IPS-11a (cell line): Measurements from ENCODE around the gene METAP1D.
A peak's percentile ranks its signal among the peaks of the same experiment; 100 is the strongest.

Experiments used
- H3K4me3 ChIP-seq: one replicate; pipeline ENCODE4 v1.5.1; 2013; ENCODE audit warnings: low read depth, low read length, control low read depth

METAP1D gene

DNA sequence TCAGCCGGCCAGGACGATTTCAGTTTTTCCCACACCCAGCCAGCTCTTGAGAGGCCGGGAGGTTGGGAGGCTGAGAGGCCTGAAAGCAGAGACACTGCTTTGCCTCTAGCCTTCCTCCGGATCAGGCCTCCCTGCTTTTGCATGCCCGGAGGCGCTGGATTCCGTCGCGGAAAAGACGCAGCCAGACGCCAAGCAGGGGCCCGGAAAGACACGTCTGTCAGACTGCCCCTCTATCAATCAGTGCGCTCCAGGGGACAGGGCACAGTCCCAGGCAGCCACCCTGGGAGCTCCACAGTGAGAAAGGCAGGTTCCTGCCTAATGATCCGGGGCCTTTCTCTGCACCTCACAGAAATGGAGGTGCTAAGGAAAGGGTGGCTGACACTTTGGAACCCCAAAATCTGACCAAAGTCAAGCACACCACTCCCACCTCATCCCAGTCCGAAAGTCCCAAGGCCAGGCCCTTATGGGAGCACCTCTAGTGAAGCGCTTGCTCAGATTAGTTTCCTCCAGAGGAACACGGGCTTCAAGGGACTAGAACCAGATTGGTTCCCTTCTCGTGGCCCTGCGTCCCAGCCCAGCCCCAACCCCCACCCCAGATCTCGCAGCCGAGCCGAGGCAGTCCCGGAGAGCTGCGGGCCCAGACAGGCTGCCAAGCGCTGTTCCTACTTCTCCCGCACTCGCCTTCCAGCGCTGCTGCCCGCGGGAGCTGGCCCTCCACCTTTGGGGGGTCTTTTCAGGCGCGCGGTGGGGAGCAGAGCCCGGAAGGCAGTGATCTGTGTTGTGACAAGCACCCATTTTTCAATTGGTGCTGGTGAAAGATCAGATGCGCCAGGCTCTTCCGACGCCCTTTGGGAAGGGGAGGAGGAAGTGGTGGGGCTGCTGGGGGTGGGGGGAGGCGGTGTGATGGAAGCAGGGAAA is 90.5 kb downstream of the METAP1D start:
- H3K4me3 ChIP-seq = no peak overlapping the region

- H3K4me3 ChIP-seq = no peak overlapping the region
Measured at GRCh38 chr2:172091000-172091641, 91.4 kb downstream of the METAP1D start.

DNA sequence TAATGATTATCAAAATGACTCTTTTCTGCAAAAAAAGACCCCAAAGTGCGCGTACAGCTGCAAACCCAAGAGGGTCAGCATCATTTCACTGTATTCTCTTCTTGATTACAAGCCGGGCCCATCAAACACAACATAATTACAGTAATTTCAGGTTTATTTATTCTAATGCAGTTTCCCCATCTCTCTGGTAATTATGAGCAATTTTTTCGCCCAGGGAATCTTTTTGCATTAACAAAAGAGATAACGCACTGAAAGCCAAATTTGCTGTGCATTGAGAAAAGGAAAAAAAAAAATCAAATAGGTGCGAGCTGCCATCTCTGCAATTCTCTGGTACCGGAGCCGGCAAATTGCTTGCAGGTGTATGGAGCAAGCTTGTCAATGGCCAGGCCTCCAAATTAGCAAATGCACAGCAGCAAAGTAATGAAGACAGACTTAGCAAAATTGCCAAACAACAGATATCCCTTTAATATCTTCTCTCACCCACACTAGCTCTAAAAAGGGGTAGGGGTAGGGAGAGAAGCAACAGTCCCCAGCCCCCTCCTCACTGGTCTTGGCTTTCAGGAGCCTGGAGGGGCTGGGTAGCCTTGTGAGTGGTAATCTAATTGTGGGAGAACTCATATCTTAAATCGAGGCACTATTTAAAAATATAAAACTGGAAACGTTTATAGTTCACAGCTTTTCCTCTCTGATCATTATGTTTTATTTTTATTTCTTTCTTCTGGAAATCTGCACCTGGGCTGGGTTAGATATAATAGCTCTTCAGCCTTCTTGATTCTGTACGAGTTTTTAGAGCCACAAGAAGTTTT is 92.2 kb downstream of the METAP1D start:
- H3K4me3 ChIP-seq = no peak overlapping the region

DNA sequence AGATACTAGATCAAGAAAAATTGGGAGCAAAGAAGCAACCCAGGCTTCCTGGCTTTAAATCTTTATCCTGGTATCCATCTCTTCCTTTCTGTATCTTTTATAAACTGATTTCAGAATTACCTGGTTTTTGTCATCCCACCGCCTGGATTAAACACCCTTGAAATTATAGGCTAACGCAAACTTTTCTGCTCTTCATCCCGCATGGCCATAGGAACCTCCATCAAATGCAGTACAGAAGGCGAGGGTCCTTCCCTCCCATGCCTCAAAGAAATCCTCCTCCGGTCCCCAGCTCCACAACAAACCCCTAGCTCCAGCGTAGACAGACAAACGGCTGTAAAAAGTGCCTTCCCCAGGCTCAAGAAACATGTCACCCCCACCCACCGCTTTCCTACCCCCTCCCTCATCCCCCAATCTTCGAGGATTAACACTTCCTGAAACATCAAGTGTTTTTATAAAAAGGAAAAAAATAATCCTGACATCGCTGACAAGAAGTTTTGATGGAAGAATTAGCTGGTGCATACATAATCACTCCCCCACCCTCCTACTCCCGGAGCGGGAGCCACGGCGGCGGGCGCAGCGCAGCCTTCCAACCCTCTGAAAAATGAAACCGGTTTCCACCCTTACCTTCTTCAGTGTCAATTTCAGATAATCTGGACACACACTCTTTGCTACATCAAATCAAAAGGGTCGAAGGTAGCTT is 93.1 kb downstream of the METAP1D start:
- H3K4me3 ChIP-seq = no peak overlapping the region

DNA sequence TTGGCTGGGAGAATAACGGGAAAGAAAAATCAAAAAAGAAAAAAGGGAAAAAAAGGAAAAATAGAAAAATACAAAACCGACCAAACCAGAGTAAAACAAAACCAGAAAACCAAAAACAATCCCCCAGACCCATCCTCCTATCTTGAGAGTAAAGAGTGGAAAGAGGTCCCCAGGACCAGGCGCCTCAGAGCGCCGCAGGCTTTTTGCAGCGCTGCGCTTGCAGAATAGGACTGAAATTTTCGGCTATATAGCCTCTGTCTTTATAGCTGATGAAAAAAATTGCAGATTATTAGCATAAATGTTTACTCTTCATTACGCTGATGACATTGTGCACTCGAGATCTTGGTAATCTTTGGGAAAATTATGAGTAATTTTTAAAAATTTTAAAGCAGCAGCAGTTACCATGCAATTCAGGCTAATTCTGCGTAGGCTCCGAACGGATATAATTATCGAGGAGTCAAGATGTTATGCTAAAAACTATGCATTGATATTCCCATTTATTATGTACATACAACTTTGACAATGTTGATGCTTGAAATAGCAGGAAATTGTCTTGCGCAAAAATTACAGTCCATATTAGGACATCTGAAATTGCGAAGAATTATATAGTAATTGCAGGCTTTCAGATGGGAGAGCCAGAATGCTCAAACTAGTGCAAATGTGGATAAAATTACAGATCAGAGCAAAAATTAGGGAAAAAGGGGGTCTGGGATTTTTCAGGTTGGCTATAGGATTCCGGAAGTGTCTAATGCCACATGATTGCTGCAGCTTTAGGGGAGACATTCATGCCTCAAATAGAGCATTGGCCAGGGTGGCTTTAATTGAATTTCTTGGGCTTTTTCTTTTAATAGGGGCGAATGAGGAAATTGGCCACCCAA is 93.9 kb downstream of the METAP1D start:
- no peak overlapping the region for H3K4me3 ChIP-seq

GRCh38 chr2:172094294-172095145 is 94.8 kb downstream of the METAP1D start:
- H3K4me3 ChIP-seq = peak overlapping the region; percentile 8

DNA sequence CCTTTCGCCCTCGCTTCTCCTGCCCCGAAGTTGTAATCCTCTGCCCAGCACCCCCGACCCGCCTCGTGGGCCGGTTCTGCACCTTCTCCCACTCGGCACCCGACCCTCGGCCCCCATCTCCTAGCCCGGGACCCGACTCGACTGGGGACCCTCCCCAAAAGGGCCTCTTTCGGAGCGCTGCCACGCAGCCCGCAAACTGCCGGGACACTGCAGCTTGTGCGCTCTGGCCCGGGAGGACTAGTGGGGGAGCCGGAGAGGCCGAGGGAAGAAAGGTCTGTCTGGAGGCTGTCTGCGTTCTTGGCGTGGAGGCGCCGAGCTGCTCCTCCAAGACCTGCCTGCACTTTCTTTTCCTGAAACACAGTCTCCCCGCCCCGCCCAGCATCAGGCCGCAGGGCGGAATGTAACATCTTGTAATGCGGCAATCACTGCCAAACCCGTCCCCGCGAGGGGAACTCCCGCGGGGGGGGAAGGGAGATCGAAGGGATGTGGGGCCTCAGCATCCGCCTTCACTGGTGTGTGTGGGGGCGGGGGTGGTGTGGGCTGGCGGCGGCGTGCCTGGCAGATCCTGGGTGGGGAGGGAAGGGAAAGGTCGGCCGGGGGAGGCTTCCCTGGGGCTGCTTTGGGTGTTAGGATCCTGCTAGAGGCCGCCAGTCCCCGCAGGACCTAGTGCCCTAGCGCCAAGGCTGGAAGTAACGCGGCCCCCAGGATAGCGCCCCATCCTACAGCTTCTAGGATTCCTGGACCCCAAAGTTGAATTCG is 95.6 kb downstream of the METAP1D start:
- H3K4me3 ChIP-seq = peak overlapping the region; percentile 8

DNA sequence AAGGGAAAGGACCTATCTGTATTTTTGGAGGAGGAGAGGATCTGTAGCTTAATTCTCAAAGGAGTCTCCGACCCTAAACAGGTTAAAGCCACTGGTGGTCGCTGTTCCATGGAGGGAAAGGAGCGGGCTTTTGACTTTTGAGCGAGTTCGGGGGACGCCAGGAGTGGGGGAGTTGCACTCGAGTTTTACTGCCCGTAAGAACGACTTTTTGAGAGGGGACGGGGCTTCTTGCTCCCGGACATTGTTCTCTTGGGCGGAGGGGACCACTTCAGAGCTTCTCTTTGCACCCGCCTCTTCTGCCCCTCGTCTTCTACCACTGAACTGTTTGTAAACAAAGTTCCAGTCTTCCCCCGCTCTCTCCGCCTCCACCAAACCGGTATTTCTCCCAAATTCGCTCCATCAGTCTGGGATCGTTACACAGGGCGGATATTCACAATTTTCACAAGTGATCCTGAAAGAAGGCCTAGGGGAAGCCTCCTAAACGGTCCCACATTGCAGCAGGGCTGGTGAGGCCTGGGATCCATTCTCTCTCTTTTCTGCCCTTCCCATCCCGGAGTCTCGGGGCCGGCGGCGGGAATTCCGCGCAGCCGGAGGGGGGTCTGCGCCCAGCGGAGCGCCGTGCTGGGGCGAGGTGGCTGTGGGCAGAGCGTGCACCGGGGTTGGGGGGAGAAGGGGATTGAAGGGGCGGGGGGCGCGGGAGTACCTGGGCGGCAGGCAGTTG is 96.3 kb downstream of the METAP1D start:
- no peak overlapping the region for H3K4me3 ChIP-seq

DNA sequence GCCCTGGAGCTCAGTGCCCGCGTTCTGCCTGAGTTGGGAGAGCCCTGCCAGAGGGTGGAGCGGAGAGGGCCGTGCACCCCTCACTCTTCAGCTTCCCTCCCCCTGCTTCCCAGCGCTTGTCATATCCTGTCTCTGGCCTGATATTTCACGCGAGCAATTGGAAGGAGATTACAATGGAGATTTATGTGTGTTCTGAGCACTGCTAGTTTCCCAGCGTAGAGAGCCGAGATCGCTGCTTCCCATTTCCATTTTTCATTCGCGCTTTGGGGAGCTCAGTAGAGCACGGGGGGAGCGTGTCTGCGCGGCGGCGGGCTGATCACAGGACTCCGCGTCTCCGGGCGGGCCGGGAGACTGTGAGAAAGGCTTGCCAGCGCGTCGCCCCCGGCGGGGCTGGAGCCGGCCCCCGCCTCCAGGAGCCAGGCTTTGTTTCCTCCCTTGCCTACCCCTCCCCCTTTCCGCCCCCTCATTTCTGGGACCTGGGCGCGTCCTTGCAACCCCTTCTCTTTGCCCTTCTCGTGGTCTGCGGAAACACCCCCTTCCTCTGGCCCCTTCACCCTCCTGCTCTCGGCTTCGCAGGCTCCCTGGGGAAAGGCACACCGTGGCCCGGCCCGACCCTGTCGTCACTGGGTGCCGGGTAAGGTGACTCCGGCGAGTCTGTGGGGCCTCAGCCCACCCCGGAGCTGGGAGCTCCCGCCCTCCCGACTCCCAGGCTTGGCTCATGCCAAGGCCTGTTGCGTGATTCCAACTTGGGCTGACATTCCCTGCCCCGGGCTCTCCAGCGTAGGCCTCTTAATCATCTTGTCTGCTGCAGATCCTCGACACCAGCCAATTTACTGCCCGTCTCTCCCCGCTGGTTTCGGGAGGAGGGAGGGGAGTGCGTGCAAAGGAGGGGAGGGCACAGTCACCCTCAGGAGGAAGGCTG is 97.1 kb downstream of the METAP1D start:
- H3K4me3 ChIP-seq = no peak overlapping the region

DNA sequence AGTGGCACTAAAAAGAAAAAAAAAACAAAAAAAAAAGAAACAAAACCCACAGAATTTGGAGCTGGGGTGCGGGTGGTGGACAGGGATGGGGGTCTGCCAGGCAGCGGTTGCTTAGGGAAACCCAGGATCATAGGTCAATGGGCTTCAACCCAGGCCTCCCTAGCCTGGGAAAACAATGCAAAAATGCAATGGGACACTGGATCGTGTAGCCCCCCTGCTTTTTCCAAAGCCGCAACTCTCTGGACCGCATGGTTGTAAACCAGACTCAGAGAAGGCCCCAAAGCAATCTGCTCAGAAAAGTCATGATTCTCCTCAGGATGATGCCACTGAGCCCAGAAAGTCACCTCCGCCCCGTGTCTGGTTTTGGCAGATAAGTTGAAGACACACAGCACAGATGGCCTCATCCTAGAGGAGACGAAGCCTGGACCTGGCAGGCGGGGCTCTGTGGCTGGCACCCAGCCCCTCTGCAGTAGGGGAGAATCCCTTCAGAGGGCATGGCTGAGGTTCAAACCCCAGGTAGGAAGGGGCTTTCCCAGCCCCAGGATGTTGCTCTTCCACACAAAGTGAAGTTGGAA is 97.9 kb downstream of the METAP1D start:
- H3K4me3 ChIP-seq = no peak overlapping the region

- no peak overlapping the region for H3K4me3 ChIP-seq
Measured at GRCh38 chr2:172098287-172098649, 98.5 kb downstream of the METAP1D start.

DNA sequence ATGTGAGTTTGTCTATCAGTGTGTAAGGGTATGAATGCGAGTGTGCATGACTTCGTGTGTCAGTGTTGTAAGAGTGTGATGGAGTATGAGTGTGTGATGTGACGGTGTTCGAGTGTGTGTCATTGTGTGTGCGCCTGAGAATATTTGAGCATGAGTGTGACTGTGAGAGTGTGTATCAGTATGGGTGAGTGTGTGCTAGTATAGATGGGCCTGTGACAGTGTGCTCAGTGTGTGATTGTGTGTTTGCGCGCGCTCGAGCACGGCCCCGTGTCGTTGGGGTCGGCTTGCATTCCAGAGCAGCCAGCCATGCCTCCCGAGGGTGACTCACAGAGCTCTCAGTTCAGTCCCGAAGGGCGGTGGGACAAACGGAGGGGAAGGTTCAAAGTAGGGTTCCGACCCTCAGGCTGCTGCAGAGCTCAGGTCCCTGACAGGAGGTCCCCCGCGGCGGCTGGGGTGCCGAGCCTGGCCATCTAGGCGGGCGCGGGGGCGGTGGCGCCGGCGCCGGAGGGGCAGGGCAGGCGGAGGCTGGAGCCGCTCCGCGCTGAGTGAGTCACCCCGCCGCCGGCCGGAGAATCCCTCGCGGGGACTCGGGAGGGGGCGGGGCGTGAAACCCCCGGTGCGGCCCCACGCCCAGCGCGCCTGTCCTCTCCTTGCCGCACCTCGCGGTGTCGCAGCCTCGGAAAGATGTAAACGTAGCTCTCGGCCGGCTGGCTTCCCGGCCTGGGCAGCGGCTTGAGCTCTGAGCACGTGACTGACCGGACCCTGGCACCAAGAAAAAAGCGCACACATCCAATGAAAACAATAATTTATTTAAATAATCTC is 99.1 kb downstream of the METAP1D start:
- no peak overlapping the region for H3K4me3 ChIP-seq

- no peak overlapping the region for H3K4me3 ChIP-seq
Measured at GRCh38 chr2:172099472-172100079, 99.8 kb downstream of the METAP1D start.

DNA sequence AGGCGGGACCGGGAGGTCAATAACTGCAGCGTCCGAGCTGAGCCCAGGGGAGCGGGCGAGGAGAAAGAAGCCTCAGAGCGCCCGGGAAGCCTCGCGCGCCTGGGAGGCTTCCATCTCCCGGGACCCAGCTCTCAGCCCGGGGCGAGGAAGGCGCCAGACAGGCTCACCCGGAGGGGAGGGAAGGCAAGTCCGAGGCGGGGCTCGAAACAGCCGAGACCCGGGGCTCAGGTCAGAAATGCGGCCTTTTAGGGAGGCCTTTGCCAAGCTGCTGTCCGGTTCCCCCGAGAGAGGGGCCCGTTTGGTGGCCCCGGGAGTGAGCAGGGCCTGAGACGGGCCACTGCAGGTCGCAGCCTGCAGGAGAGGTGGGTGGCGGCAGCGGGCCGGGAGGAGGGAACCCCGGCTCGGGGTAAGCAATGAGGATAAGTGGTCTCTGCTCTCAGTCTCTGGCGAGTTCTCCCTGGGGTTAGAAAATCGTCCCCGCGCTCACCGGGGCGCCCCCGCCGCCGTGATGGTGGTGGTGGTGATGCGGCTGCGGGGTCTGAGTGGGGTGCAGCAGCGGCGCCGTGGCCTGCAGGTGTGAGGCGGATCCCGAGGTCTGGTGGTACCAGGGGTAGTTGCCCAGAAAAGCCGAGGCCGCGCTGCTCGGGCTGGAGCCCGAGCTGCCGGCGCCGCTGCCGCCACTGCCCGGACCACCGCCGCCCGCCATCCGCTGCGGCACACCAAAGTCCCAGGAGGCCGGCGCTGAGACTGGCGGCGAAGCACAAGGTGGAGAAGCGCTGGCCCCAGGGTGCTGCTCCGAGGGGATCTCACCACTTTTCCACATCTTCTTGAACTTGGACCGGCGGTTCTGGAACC is 100.6 kb downstream of the METAP1D start:
- H3K4me3 ChIP-seq = no peak overlapping the region
